Spleen (tissue), 7 donors: ENCODE results near the gene CDK14.

Source experiments
- CTCF ChIP-seq, 11 experiments: fragments of 200-600 bp in 7 of 11; fragments of 450-650 bp in 4 of 11; sonication (generic) in 4 of 11; IDR thresholded peaks in 8 of 11; conservative IDR thresholded peaks in 3 of 11; 1 replicate in 7 of 11; 2 replicates in 4 of 11; pipeline versions ENCODE4 v1.4.0 to v1.8.0; 2016 to 2021; ENCODE audit warnings: antibody characterized with exemption in 11 of 11, inconsistent platforms in 4 of 11, mild to moderate bottlenecking in 1 of 11
- POLR2A ChIP-seq, 3 donors: fragments of 450-650 bp; IDR thresholded peaks; one replicate each; pipeline ENCODE4 v1.5.1; 2017; ENCODE audit warnings: antibody characterized with exemption in 3 of 3, mild to moderate bottlenecking in 1 of 3
- POLR2AphosphoS5 ChIP-seq, 3 donors: sonication (generic); formaldehyde crosslinking; IDR thresholded peaks; one replicate each; pipeline ENCODE4 v1.5.1; 2017; ENCODE audit warnings: antibody characterized with exemption in 3 of 3
- donor health status: DM: no; HTN: no; CAD: no; lungs with moderate emphysema.
- donor health status: DM: no; HTN: no; CAD: no.
- donor health status: DM: no; HTN: no; CAD: no.

GRCh38 chr7:91067242-91067641, 471.1 kb downstream of the CDK14 start:
- TF ChIP-seq POLR2A (IDR thresholded peaks at IDR 0.05) (no peak), CTCF (IDR thresholded peaks at IDR 0.05 in 8 of 11, conservative IDR thresholded peaks at IDR 0.05 in 3 of 11) (no peak), POLR2AphosphoS5 (IDR thresholded peaks at IDR 0.05) (no peak)
